ENCODE results near the gene CD274.
"Not testable (repeated sequence)": the region's sequence is repeated elsewhere in the genome, so short reads cannot be mapped to it uniquely, and the experiment has no call there.

Gene CD274

DNA sequence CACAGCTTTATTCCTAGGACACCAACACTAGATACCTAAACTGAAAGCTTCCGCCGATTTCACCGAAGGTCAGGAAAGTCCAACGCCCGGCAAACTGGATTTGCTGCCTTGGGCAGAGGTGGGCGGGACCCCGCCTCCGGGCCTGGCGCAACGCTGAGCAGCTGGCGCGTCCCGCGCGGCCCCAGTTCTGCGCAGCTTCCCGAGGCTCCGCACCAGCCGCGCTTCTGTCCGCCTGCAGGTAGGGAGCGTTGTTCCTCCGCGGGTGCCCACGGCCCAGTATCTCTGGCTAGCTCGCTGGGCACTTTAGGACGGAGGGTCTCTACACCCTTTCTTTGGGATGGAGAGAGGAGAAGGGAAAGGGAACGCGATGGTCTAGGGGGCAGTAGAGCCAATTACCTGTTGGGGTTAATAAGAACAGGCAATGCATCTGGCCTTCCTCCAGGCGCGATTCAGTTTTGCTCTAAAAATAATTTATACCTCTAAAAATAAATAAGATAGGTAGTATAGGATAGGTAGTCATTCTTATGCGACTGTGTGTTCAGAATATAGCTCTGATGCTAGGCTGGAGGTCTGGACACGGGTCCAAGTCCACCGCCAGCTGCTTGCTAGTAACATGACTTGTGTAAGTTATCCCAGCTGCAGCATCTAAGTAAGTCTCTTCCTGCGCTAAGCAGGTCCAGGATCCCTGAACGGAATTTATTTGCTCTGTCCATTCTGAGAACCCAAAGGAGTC lies at the start of gene CD274:
Gene CD274 (plus strand): TSS at position 184 of the 733 bp plus-strand sequence. CDS start 5,572 bp downstream, outside the sequence.
- peak; percentile 99 for FAIRE-seq
- peak; percentile 45 for DNase-seq (ENCODE audit: extremely low spot score, insufficient read length, low read depth)

DNA sequence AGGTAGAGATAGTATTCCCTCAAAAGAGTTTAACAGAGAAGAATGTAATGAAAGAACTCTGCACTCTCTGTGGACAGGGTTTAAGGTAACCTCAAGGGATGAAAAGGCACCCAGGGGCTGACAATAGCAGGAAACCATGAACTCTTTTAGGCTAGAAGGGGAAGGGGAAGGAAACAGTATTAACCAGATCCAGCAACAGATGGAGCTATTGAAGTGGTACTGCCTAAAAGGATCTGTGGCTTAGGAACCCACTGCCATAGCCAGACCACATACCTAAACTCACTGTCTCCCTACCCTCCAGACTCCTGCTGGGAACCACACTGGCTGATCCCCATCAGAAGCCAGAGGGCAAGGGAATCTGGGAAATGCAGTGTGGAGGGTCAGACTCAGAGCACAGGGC lies 48.1 kb upstream of the CD274 start:
- DNase-seq (ENCODE audit: extremely low spot score, insufficient read length, low read depth) (no peak), FAIRE-seq (peak; percentile 35)

DNA sequence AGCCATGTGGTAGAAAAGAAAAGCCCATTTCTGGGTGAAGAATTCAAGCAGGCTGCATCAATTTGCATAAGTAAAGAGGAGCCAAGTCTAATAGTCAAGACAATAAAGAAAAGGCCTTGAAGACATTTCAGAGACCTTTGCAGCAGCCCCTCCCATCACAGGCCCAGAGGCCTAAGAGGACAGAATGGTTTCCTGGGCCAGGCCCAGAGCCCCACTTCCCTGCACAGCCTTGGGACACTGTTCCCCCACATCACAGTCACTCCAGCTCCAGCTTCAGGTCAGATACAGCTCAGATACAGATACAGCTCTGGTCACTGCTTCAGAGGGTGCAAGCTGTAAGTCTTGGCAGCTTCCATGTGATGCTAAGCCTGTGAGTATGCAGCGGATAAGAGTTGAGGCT lies 41.7 kb upstream of the CD274 start:
- FAIRE-seq, result no peak

DNA sequence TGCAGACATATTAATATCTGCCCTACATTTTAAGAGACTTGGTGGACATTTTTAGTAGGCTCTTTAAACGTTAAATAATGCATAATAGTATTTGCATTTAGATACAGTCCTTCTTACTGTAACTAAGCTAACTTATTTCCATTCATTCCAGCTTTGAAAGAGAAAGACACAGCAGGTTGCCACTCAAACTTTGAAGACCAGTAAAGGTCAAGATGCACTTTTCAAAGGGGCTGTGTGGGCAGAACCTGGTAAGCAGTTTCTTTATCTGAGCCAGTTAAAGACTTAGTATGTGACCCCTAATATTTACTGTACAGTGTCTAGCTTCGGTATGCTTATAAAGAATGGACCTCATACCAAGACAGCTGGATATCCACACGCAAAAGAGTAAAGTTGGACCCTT lies 33.4 kb upstream of the CD274 start:
- DNase-seq (ENCODE audit: extremely low spot score, insufficient read length, low read depth), result no peak
- FAIRE-seq, result no peak

More for the DNA sequence above, 41.7 kb upstream of the CD274 start:
- DNase-seq (ENCODE audit: extremely low spot score, insufficient read length, low read depth), result no peak

DNA sequence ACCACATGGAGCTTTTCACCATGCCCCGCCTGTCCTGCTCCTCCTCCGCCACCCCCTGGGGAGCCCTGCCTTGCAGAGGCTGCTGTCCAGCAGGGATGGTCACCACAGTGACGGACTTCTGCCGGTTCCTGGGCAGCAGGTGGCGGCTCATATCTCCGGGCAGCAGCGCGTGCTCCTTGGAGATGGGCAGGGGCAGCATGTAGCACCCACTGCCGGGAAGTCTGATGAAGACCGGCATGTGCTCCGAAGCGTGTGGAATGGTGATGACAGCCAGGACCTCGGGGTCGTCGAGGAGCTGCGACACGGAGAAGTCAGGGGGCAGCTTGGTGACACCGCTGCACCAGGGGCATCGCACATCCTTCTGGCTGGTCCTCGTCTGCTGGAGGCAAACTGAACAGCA lies 31.9 kb upstream of the CD274 start:
- no peak for FAIRE-seq
- no peak for DNase-seq (ENCODE audit: extremely low spot score, insufficient read length, low read depth)

DNA sequence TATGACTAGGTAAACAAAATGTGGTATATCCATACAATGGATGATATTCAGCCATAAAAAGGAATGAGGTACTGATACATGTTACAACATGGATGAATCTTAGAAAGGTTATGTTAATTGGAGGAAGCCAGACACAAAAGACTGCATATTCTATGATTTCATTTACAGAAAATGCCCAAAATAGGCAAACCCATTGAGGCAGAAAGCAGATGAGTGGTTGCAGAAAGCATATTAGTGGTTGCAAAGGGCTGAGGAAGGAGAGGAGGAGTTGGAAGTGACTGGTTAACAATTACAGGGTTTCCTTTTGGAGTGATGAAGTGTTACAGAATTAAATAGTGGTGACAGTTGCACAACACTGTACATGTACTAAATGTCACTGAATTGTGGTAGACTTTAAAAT lies 30.4 kb upstream of the CD274 start:
- FAIRE-seq (peak; percentile 15), DNase-seq (ENCODE audit: extremely low spot score, insufficient read length, low read depth) (no peak)

DNA sequence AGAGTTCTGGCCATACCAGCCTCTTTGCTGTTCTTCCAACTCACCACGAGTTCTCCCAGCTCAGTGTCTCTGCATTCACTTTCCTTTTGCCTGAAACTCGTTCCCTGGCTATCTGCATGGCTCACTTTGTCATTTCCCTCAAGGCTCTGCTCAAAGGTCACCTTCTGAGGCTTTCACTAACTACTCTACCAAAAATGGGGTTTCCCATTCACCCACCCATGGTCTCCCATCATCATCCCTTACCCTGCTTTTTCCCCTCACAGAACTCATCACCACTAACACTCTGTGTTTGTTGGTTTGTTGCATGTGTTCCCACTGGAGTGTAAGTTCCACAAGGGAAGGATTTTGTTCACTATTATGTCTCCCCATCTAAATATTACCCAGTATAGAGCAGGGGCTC lies 29.2 kb upstream of the CD274 start:
- no peak for FAIRE-seq
- no peak for DNase-seq (ENCODE audit: extremely low spot score, insufficient read length, low read depth)

DNA sequence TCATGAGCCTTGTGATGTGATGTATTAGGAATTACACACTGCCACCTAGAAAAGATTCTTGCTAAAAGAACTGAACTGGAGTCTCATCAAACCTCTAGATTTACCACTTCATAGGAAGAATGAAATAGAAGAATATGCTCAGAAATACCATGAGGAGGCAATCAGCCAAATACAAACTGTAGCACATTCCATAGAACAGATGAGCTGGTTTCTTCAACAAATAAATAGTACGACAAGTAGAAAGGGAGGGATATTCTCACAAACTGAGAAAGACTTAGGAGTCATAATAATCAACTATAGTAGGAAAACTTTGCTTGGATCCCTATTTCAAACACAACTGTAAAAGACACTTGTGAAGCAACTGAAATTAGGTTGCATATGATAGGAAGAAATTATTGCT lies 28.1 kb upstream of the CD274 start:
- DNase-seq (ENCODE audit: extremely low spot score, insufficient read length, low read depth) (no peak), FAIRE-seq (no peak)

DNA sequence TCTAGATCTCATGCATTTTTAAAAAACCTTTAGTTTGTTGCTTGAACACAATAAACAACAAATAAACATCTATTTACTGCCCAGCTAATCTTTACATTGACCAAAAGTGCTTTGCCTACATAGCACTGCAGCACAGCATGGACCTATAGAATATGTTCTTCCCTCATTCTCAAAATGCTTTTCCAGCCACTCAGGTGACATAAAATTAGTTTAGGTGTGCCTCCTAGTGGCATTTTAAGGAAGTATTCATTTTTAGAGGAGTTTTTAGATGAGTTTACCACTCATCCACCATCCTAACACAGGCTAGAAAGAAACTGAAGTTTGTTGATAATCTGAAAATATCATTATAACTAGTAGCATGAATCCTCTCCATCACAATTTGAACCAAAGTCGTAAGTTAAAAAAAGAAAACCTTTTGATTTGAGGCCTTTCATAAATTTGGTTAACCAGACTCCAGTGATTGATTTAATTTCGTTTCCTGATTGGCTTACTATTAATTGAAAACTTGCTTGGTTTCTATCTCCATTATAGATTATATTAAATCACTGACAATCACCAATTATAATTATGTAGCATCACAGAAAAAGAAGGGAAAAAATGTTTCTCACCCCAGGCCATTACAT lies 25.2 kb upstream of the CD274 start:
- peak; percentile 63 for FAIRE-seq
- no peak for DNase-seq (ENCODE audit: extremely low spot score, insufficient read length, low read depth)

DNA sequence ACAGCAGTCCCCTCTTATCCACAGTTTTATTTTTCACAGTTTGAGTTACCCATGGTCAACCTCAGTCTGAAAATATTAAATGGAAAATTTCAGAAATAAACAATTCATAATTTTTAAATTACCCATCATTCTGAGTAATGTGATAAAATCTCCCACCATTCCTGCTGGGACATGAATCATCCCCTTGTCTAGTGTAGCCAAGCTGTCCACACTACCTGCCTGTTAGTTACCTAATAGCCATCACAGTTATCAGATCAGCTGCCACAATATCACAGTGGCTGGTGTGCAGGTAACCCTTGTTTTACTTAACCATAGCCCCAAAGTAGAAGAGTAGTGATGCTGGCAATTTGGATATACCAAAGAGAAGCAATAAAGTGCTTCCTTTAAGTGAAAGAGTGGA lies 23.3 kb upstream of the CD274 start:
- DNase-seq (ENCODE audit: extremely low spot score, insufficient read length, low read depth) (no peak), FAIRE-seq (no peak)

DNA sequence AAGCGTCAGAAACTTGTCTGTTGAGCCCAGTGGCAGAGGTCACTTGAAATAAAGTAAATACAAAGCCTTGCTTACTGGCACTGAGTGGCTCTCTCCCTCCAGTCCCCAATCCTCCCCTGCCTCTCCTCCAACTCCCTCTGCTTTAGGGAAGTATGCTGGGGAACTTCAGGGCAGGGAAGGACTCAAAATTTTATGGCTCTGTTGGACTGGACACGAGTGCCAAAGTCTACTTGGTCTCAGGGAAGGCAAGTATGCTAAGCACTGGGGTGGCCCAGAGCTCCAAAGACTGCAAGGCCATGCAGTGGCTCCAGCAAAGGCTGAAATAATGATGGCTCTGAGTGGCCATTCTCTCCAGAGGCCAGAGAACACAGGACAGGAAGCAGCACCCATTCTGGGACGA lies 22.2 kb upstream of the CD274 start:
- no peak for FAIRE-seq

DNA sequence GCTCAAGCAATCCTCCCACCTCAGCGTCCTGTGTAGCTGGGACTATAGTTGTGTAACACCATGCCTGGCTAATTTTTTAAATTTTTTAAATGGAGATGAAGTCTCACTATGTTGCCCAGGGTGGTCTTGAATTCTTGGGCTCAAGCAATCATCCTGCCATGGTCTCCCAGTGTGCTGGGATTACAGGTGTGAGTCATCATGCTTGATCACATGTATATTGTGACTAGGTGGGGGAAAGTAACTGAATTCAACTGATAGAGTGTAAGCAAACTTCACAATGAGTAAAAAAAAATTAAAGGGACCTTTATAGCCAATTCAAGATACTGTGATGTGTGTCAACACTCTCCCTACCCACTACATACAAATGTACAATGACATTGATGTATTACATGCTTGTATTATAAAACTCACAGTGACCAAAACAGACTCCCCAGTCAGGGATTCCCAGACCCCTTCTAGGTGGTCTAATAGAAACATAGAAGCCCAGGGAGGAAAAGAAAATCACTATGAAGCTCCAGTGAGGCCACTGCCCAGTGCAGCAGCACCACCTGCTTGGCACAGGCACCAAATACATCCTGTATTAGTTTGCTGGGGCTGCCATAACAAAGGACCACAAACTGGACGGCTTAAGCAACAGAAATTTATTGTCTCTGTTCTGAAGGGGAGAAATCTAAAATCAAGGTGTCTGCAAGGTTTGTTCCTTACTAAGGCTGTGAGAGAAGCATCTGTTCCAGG lies 21.4 kb upstream of the CD274 start:
- DNase-seq (ENCODE audit: extremely low spot score, insufficient read length, low read depth), result no peak
- no peak for FAIRE-seq

More for the DNA sequence above, 22.2 kb upstream of the CD274 start:
- DNase-seq (ENCODE audit: extremely low spot score, insufficient read length, low read depth), result no peak

DNA sequence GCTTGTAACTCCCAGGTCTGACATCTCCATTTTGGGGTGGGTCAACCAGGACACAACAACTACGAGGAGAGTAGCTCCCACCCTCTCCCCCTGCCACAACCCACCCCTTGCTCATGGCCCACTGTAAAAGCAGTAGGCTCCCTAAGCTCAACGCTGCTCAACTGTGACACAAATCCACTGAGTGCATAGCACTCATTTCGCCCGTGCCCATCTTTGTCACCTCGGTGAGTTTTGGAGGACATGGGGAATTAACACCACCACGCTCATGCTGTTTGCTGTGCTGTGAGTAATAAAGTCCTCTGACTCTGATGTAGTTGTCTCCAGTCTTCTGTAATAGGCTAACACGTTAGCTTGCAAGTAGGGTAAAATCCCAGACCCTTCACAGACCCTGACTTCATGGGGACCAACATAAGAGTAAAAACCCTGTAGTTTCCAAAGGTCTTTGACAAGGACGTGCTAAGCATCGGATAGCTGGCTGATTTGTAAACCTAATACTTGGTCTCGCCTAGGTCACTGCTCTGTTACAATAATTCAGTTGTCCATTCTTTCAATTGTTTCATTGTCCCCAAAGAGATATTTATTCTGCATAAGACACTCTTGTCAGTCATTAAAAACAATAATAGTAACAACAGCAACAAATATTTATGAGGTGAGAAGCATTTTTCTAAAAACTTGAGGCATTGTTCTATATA lies 20.3 kb upstream of the CD274 start:
- FAIRE-seq, result no peak
- no peak for DNase-seq (ENCODE audit: extremely low spot score, insufficient read length, low read depth)

DNA sequence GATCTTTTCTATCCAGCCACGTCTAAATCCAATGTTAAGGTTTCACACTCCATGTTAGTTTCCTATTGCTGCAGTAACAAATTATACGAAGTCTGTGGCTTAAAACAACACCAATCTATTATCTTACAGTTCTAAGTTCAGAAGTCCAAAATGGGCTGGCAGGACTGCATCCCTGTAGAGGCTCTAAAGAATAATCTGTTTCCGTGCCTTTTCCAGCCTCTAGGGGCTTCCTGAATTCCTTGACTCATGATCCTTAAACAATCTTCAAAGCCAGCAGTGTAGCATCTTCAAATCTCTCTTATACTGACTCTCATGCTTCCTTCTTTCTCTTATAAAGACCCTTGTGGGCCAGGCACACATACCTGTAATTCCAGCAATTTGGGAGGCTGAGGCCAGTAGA lies 19.4 kb upstream of the CD274 start:
- FAIRE-seq (no peak), DNase-seq (ENCODE audit: extremely low spot score, insufficient read length, low read depth) (no peak)

DNA sequence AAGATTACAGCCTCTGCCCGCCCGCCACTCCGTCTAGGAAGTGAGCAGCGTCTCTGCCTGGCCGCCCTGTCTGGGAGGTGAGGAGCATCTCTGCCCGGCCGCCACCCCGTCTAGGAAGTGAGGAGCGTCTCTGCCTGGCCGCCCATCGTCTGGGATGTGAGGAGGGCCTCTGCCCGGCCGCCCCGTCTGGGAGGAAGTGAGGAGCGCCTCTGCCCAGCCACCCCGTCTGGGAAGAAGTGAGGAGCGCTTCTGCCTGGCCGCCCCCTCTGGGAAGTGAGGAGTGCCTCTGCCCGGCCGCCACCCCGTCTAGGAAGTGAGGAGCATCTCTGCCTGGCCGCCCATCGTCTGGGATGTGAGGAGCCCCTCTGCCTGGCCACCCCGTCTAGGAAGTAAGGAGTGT lies 17.5 kb upstream of the CD274 start:
- not testable (repeated sequence) for FAIRE-seq; DNase-seq (ENCODE audit: extremely low spot score, insufficient read length, low read depth)

DNA sequence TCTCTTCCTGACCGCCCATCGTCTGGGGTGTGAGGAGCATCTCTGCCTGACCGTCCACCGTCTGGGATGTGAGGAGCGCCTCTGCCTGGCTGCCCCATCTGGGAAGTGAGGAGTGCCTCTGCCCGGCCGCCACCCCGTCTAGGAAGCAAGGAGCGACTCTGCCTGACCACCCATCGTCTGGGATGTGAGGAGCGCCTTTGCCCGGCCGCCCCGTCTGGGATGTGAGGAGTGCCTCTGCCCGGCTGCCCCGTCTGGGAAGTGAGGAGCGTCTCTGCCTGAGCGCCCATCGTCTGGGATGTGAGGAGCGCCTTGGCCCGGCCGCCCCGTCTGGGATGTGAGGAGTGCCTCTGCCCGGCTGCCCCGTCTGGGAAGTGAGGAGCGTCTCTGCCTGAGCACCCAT lies 17.0 kb upstream of the CD274 start:
- FAIRE-seq; DNase-seq (ENCODE audit: extremely low spot score, insufficient read length, low read depth): not testable (repeated sequence)

DNA sequence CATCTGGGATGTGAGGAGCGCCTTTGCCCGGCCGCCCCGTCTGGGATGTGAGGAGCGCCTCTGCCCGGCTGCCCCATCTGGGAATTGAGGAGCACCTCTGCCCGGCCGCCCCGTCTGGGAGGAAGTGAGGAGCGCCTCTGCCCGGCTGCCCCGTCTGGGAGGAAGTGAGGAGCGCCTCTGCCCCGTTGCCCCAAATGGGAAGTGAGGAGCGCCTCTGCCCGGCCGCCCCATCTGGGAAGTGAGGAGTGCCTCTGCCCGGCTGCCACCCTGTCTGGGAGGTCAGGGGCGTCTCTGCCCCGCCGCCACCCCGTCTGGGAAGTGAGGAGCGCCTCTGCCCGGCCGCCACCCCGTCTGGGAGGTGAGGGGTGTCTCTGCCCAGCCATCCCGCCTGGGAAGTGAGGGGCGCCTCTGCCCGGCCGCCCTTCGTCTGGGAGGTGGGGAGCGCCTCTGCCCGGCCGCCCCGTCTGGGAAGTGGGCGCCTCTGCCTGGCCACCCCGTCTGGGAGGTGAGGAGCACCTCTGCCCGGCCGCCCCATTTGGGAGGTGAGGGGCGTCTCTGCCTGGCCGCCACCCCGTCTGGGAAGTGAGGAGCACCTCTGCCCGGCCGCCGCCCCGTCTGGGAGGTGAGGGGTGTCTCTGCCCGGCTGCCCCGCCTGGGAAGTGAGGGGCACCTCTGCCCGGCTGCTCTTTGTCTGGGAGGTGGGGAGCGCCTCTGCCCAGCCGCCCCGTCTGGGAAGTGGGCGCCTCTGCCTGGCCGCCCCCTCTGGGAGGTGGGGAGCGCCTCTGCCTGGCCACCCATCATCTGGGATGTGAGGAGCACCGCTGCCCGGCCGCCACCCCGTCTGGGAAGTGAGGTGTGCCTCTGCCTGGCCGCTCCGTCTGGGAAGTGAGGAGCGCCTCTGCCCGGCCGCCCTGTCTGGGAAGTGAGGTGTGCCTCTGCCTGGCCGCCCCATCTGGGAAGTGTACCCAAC lies 16.2 kb upstream of the CD274 start:
- not testable (repeated sequence) for FAIRE-seq; DNase-seq (ENCODE audit: extremely low spot score, insufficient read length, low read depth)

DNA sequence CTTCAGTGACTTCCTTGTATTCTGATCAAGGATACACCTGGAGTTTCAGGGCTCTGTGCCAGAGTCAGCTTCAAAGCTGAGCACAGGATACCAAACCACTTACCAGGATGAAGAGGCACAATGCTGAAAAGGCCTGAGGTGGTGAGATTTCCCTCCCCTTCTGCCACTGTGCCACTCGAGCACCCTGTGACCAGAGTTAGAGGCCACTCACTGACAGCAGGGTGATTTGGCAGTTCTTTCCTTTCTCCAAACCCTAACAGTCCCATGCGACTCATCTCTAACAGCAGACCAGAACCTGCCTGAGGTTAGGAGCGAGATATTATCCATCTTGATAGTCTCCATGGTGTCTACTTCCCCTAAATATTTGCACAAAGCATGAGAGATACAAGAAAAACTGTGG lies 14.4 kb upstream of the CD274 start:
- DNase-seq (ENCODE audit: extremely low spot score, insufficient read length, low read depth) (no peak), FAIRE-seq (no peak)

DNA sequence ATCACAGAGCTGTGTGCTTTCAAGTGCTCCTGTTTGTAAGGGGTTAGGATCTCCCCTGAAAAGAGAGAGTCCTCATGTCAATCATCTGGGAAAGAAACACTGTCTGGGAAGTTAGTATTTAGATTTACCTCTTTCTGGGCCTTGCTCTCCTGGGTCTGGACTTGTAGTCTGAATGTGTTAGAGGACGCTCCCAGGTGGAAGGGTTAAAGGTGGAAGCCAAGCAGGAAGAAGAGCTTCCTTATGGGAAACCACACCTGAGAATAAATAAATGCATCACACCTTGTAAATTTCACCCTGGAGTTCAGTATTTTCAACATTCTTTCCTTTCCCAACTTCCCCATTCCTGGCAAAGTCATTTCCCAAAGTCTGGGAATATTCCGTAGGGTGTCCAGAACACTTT lies 13.9 kb upstream of the CD274 start:
- DNase-seq (ENCODE audit: extremely low spot score, insufficient read length, low read depth), result no peak
- FAIRE-seq, result peak; percentile 31
